Muscle of arm (tissue), 12 donors: ENCODE measurements around the gene PLAAT5. TPM values are rescaled to one million over a fixed set of nuclear protein-coding genes. Genes with fewer than 3 reads are reported as not detected.

Experiments
- DNase-seq: peaks from one replicate; pipeline ENCODE4 v3.0.0-alpha.2; 2013
- polyA plus RNA-seq, 12 donors: library from polyadenylated mRNA; unstranded; fragments of 120-200 nt; gene quantifications; one replicate each; pipeline ENCODE4 v1.2.1, GENCODE V29; 2013; ENCODE audit not compliant: insufficient read length in 12 of 12

The PLAAT5 gene
- polyA plus RNA-seq, 12 donors, result 1.9 to 7.4 (median 3.1) TPM; not detected in 2

- no peak for DNase-seq
Observed at GRCh38 chr11:63517156-63517555, 26.2 kb upstream of the PLAAT5 start.

- DNase-seq, result no peak
Observed at GRCh38 chr11:63516109-63516508, 25.1 kb upstream of the PLAAT5 start.

GRCh38 chr11:63512816-63513215 lies 21.8 kb upstream of the PLAAT5 start:
- no peak for DNase-seq

GRCh38 chr11:63511048-63511748 lies 20.2 kb upstream of the PLAAT5 start:
- DNase-seq, result no peak

GRCh38 chr11:63510360-63511047 lies 19.5 kb upstream of the PLAAT5 start:
- no peak for DNase-seq

GRCh38 chr11:63508745-63509144 lies 17.8 kb upstream of the PLAAT5 start:
- no peak for DNase-seq

- DNase-seq, result no peak
Observed at GRCh38 chr11:63508009-63508408, 17.0 kb upstream of the PLAAT5 start.

- no peak for DNase-seq
Observed at GRCh38 chr11:63507511-63507910, 16.5 kb upstream of the PLAAT5 start.

- DNase-seq, result no peak
Observed at GRCh38 chr11:63506876-63507275, 15.9 kb upstream of the PLAAT5 start.

GRCh38 chr11:63505857-63506528 lies 15.0 kb upstream of the PLAAT5 start, which contains the start of gene LGALS12:
Gene LGALS12 (plus strand): TSS chr11:63506084. CDS start chr11:63506459, 375 bp downstream.
- DNase-seq, result no peak

GRCh38 chr11:63504933-63505586 lies 14.1 kb upstream of the PLAAT5 start:
- DNase-seq, result no peak

GRCh38 chr11:63504054-63504453 lies 13.1 kb upstream of the PLAAT5 start:
- DNase-seq, result no peak

GRCh38 chr11:63503492-63503891 lies 12.5 kb upstream of the PLAAT5 start:
- no peak for DNase-seq

GRCh38 chr11:63502252-63502820 lies 11.4 kb upstream of the PLAAT5 start:
- no peak for DNase-seq

GRCh38 chr11:63501236-63501635 lies 10.3 kb upstream of the PLAAT5 start:
- DNase-seq, result no peak

GRCh38 chr11:63499874-63500273 lies 8.9 kb upstream of the PLAAT5 start:
- no peak for DNase-seq

- no peak for DNase-seq
Observed at GRCh38 chr11:63494975-63495374, 4.0 kb upstream of the PLAAT5 start.

GRCh38 chr11:63493127-63493526 lies 2.2 kb upstream of the PLAAT5 start:
- DNase-seq, result no peak

GRCh38 chr11:63492441-63492840 lies 1.5 kb upstream of the PLAAT5 start:
- DNase-seq, result no peak

- DNase-seq, result no peak
Observed at GRCh38 chr11:63491636-63492372, 837 bp upstream of the PLAAT5 start.

GRCh38 chr11:63491240-63491587 lies 247 bp upstream of the PLAAT5 start:
- no peak for DNase-seq
